ENCODE measurements around the gene LAMA1. TPM values are rescaled to one million over a fixed set of nuclear protein-coding genes. Genes with fewer than 3 reads are reported as not detected.

LAMA1 gene
- total RNA-seq, 1 donor from 2014 or later = 91.4 TPM

DNA sequence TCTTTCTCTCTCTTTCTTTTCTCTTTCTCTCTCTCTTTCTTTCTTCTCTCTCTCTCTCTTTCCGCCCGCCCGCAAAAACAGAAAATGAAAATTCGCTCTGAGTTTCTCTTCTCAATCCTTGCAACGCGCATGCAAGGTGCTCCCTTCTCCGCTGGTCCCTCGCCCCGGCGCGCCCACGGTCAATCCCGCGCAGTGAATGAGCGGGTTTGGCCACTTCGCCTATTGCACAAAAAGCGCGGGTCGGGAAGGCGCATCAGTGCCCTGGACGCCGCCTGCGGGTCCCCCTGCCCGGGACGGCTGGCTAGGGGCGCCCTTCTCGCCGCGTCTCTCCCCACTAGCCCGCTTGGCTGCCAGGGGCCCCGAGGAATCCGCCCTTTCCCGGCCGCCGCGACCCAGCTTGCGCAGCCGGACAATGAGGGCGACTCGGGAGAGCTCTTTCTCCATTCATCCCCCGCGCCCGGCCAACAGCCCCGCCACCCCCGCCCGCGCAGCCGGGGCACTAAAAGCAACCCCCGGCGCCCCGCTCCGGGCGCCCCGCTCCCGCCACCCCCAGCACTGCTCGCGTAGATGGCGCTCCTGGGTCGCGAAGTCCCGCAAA, 706 bp downstream of the LAMA1 start:
- peak overlapping the region; percentile 83 for H3K4me3 Mint-ChIP-seq
- peaks cover 5% of the 10 kb centered on the region for H3K9me3 Mint-ChIP-seq
- TF ChIP-seq, protein P1, sequence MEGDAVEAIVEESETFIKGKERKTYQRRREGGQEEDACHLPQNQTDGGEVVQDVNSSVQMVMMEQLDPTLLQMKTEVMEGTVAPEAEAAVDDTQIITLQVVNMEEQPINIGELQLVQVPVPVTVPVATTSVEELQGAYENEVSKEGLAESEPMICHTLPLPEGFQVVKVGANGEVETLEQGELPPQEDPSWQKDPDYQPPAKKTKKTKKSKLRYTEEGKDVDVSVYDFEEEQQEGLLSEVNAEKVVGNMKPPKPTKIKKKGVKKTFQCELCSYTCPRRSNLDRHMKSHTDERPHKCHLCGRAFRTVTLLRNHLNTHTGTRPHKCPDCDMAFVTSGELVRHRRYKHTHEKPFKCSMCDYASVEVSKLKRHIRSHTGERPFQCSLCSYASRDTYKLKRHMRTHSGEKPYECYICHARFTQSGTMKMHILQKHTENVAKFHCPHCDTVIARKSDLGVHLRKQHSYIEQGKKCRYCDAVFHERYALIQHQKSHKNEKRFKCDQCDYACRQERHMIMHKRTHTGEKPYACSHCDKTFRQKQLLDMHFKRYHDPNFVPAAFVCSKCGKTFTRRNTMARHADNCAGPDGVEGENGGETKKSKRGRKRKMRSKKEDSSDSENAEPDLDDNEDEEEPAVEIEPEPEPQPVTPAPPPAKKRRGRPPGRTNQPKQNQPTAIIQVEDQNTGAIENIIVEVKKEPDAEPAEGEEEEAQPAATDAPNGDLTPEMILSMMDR (IDR thresholded peaks at IDR 0.05; ENCODE audit: unreplicated experiment) = no peak
- H3K27ac Mint-ChIP-seq = peak overlapping the region; percentile 69
- peaks cover 38% of the 10 kb centered on the region for H3K4me1 Mint-ChIP-seq
- DNase-seq (ENCODE audit: low spot score in 2 of 2, unreplicated experiment in 2 of 2) = peak in 1 of 2 experiments; percentile 44
- H3K36me3 Mint-ChIP-seq = peaks cover 6% of the 10 kb centered on the region
- peaks cover 5% of the 10 kb centered on the region for H3K27me3 Mint-ChIP-seq (ENCODE audit: low read depth)

DNA sequence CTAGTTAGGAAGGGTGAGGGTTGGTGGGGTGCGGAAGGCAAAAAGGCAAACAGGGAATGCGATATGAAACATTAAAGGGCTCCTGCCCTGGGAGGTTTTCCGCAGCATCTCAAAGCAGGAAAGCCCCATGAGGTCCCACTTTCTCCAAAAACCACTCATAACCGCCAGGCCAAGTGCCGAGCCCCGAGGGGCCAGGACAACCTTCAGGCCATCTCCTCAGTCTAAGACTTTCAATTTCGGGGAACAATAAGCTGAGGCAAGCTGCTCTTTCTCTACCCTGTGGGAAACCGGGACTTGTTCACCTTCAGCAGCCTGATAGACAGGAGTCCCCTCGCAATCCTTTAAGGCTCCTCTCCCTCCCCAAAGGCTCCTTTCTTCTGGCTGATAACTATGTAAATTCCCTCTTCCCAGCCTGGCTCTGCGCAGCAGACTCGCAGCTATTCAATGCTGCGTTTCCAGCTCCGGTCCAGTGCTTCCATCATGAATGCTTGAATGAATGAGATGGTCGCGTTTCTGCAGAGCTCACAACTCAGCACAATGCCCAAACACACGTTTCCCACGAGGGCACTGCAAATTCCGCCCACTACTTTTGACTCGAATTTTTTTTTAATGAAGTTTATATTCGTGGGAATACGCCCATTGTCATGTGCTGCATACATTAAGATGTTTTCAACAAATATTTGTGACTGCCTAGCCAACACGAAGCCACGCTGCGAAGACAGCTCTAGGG, 1.4 kb downstream of the LAMA1 start:
- peaks cover 5% of the 10 kb centered on the region for H3K27me3 Mint-ChIP-seq (ENCODE audit: low read depth)
- peaks cover 5% of the 10 kb centered on the region for H3K9me3 Mint-ChIP-seq
- H3K4me3 Mint-ChIP-seq = peak overlapping the region; percentile 83
- H3K4me1 Mint-ChIP-seq = peaks cover 45% of the 10 kb centered on the region
- peaks cover 6% of the 10 kb centered on the region for H3K36me3 Mint-ChIP-seq
- peak in 1 of 2 experiments; percentile 43 for DNase-seq (ENCODE audit: low spot score in 2 of 2, unreplicated experiment in 2 of 2)
- TF ChIP-seq, protein P1 (IDR thresholded peaks at IDR 0.05; ENCODE audit: unreplicated experiment) = no peak
- H3K27ac Mint-ChIP-seq = peak overlapping the region; percentile 84

DNA sequence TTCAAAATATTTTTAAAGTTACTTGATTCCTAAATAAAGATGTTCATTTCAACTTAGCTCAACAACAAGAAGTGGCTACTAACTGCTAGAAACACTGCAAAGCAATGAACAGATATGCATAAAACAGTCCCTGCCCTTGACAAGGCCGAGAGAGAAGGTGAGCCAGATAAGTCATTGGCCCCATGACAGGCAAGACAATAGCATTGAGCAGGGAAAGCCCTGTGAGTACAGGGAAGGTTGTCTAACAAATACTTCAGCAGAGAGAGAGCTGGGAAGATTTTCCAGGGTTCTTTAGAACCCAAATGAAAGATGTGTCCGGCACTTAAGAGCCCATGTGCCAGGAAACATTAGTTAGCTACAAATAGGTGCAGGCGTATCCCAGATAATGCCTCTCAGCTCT, 4.7 kb downstream of the LAMA1 start:
- peaks cover 6% of the 10 kb centered on the region for H3K36me3 Mint-ChIP-seq
- peaks cover 53% of the 10 kb centered on the region for H3K4me1 Mint-ChIP-seq
- no peak for DNase-seq (ENCODE audit: low spot score in 2 of 2, unreplicated experiment in 2 of 2)
- H3K4me3 Mint-ChIP-seq = no peak overlapping the region
- TF ChIP-seq, protein P1 (IDR thresholded peaks at IDR 0.05; ENCODE audit: unreplicated experiment) = no peak
- H3K27me3 Mint-ChIP-seq (ENCODE audit: low read depth) = peaks cover 5% of the 10 kb centered on the region
- H3K27ac Mint-ChIP-seq = peak overlapping the region; percentile 45
- peaks cover 5% of the 10 kb centered on the region for H3K9me3 Mint-ChIP-seq

DNA sequence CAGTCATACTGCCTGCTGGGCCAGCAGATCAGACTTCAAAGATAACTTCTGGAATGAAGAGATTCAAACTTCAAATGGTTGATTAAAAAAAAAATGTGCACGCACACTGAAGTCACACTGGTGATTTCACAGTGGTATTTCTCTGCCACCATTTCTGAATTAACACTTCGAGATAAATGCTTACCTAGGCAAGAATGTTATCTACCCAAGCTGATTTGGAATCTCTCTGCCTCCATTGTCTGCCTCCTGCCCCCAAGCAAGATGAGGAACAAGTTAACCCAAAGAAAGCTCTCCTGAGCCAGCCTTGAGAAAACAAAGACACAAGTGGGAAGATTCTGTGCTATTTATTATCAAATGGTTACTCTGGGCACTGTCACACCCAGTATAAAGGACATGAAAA, 6.5 kb downstream of the LAMA1 start:
- H3K9me3 Mint-ChIP-seq = peaks cover 5% of the 10 kb centered on the region
- peaks cover 47% of the 10 kb centered on the region for H3K4me1 Mint-ChIP-seq
- no peak for DNase-seq (ENCODE audit: low spot score in 2 of 2, unreplicated experiment in 2 of 2)
- H3K4me3 Mint-ChIP-seq = peak overlapping the region; percentile 9
- TF ChIP-seq, protein P1 (IDR thresholded peaks at IDR 0.05; ENCODE audit: unreplicated experiment) = no peak
- H3K27me3 Mint-ChIP-seq (ENCODE audit: low read depth) = peaks cover under 1% of the 10 kb centered on the region
- H3K36me3 Mint-ChIP-seq = peaks cover 8% of the 10 kb centered on the region
- peak overlapping the region; percentile 93 for H3K27ac Mint-ChIP-seq

DNA sequence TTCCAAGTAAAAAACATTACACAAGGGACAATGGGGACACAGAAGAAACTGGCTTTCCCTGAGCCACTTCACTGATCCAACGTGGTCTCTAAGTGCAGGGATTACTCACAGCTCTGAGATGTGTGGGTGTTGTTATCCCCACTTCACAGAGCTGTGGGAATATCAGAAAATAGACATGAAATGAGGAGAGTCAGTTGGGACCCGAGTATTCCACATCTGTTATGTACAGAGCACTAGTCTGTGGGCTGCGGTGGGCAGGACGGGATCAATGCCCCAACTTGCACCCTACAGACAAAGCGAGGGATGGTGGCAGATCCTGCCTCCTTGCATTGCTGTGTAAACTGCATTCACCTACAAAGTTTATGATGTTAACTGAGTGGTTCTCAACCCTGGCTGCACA, 11.7 kb downstream of the LAMA1 start:
- Mint-ChIP-seq H3K4me1 (peaks cover 14% of the 10 kb centered on the region), H3K4me3 (no peak overlapping the region), H3K9me3 (no peaks in the 10 kb centered on the region), H3K36me3 (peaks cover 4% of the 10 kb centered on the region), H3K27ac (no peak overlapping the region), H3K27me3 (ENCODE audit: low read depth) (no peaks in the 10 kb centered on the region)
- TF ChIP-seq, protein P1 (IDR thresholded peaks at IDR 0.05; ENCODE audit: unreplicated experiment) = no peak
- no peak for DNase-seq (ENCODE audit: low spot score in 2 of 2, unreplicated experiment in 2 of 2)
